Measurements from ENCODE around the gene SLC9A9.

DNA sequence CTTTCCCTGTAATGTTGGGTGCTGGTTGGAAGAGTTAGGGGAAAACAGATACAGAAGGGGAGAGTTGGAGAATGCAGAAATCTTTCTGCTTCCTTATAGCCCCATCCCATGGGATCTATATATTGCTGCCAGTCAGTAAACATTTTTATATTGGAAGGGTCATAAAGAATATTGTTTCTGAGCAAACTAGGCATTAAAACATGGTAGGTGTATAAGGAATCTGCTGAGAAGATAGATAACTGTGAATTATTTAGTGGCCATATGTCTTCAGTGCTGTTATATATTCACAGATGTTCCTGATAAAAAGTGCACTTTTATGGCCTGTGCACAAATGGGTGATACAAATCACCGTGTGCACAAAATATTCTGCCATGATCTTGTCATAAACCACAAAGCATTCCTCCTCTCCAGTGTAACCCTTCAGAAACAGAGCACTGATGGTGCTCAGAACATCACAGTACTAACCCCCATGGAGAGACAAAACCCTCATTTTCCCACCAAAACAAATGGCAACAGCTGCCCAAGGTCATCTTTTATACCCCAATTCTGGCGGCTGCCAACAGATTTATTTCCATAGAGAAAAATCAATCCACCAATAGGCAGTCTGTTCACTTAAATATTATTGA, 269.3 kb downstream of the SLC9A9 start:
- no peak for TF ChIP-seq TAF1 (conservative IDR thresholded peaks at IDR 0.05)
- TF ChIP-seq, protein P1, sequence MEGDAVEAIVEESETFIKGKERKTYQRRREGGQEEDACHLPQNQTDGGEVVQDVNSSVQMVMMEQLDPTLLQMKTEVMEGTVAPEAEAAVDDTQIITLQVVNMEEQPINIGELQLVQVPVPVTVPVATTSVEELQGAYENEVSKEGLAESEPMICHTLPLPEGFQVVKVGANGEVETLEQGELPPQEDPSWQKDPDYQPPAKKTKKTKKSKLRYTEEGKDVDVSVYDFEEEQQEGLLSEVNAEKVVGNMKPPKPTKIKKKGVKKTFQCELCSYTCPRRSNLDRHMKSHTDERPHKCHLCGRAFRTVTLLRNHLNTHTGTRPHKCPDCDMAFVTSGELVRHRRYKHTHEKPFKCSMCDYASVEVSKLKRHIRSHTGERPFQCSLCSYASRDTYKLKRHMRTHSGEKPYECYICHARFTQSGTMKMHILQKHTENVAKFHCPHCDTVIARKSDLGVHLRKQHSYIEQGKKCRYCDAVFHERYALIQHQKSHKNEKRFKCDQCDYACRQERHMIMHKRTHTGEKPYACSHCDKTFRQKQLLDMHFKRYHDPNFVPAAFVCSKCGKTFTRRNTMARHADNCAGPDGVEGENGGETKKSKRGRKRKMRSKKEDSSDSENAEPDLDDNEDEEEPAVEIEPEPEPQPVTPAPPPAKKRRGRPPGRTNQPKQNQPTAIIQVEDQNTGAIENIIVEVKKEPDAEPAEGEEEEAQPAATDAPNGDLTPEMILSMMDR (IDR thresholded peaks at IDR 0.05; ENCODE audit: low read depth, low read length, missing input control) = no peak
- TF ChIP-seq EGR1 (IDR thresholded peaks at IDR 0.05; ENCODE audit: low read depth in 2 of 2) = no peak
- TF ChIP-seq SP1 (IDR thresholded peaks at IDR 0.05) = no peak
